Measurements from ENCODE around the gene TRAK2.
"Not testable (repeated sequence)": the region's sequence is repeated elsewhere in the genome, so short reads cannot be mapped to it uniquely, and the experiment has no call there.

The TRAK2 gene

GRCh38 chr2:201430839-201431238 lies 20.4 kb downstream of the TRAK2 start:
- TF ChIP-seq CTCF (IDR thresholded peaks at IDR 0.05; ENCODE audit: low read depth, low read length, missing control alignments) = no peak
- no peak overlapping the region for H3K4me3 ChIP-seq (replicated peaks; ENCODE audit: low read depth, low read length)
- DNase-seq (ENCODE audit: extremely low read depth, low read depth) = no peak

GRCh38 chr2:201430322-201430721 lies 20.9 kb downstream of the TRAK2 start:
- not testable (repeated sequence) for H3K4me3 ChIP-seq (replicated peaks; ENCODE audit: low read depth, low read length); DNase-seq (ENCODE audit: extremely low read depth, low read depth)

- not testable (repeated sequence) for DNase-seq (ENCODE audit: extremely low read depth, low read depth); H3K4me3 ChIP-seq (replicated peaks; ENCODE audit: low read depth, low read length)
Measured at GRCh38 chr2:201429835-201430234, 21.4 kb downstream of the TRAK2 start.

- not testable (repeated sequence) for DNase-seq (ENCODE audit: extremely low read depth, low read depth); H3K4me3 ChIP-seq (replicated peaks; ENCODE audit: low read depth, low read length)
Measured at GRCh38 chr2:201428366-201428765, 22.9 kb downstream of the TRAK2 start.

- no peak overlapping the region for H3K4me3 ChIP-seq (replicated peaks; ENCODE audit: low read depth, low read length)
- no peak for TF ChIP-seq CTCF (IDR thresholded peaks at IDR 0.05; ENCODE audit: low read depth, low read length, missing control alignments)
- DNase-seq (ENCODE audit: extremely low read depth, low read depth) = no peak
Measured at GRCh38 chr2:201425952-201426351, 25.3 kb downstream of the TRAK2 start.

- H3K4me3 ChIP-seq (replicated peaks; ENCODE audit: low read depth, low read length) = no peak overlapping the region
- no peak for DNase-seq (ENCODE audit: extremely low read depth, low read depth)
- TF ChIP-seq CTCF (IDR thresholded peaks at IDR 0.05; ENCODE audit: low read depth, low read length, missing control alignments) = no peak
Measured at GRCh38 chr2:201420442-201421113, 30.7 kb downstream of the TRAK2 start.

GRCh38 chr2:201419986-201420385 lies 31.3 kb downstream of the TRAK2 start:
- H3K4me3 ChIP-seq (replicated peaks; ENCODE audit: low read depth, low read length) = no peak overlapping the region

GRCh38 chr2:201419057-201419635 lies 32.1 kb downstream of the TRAK2 start:
- no peak overlapping the region for H3K4me3 ChIP-seq (replicated peaks; ENCODE audit: low read depth, low read length)
- TF ChIP-seq CTCF (IDR thresholded peaks at IDR 0.05; ENCODE audit: low read depth, low read length, missing control alignments) = no peak
- no peak for DNase-seq (ENCODE audit: extremely low read depth, low read depth)

More at GRCh38 chr2:201419986-201420385, 31.3 kb downstream of the TRAK2 start:
- TF ChIP-seq CTCF (IDR thresholded peaks at IDR 0.05; ENCODE audit: low read depth, low read length, missing control alignments) = no peak
- DNase-seq (ENCODE audit: extremely low read depth, low read depth) = no peak

Measured in HFF-Myc (cell line).